Measurements from ENCODE around the gene ETFB. TPM values are rescaled to one million over a fixed set of nuclear protein-coding genes. Genes with fewer than 3 reads are reported as not detected.

The ETFB gene
- total RNA-seq, 1 donor from 2014 or later: 60.0 TPM

- no peak for TF ChIP-seq CTCF (IDR thresholded peaks at IDR 0.05; ENCODE audit: unreplicated experiment)
- H3K9me3 Mint-ChIP-seq: peaks cover 8% of the 10 kb centered on the region
- H3K4me3 Mint-ChIP-seq: no peak overlapping the region
- peaks cover 14% of the 10 kb centered on the region for H3K4me1 Mint-ChIP-seq
- H3K27ac Mint-ChIP-seq: no peak overlapping the region
- DNase-seq (ENCODE audit: low spot score in 2 of 2, unreplicated experiment in 2 of 2): no peak
- peaks cover 2% of the 10 kb centered on the region for H3K36me3 Mint-ChIP-seq
- H3K27me3 Mint-ChIP-seq (ENCODE audit: low read depth): peaks cover 14% of the 10 kb centered on the region
Measured at GRCh38 chr19:51319649-51320279, 46.4 kb downstream of the ETFB start.

GRCh38 chr19:51318687-51319648 is 47.2 kb downstream of the ETFB start:
- H3K27ac Mint-ChIP-seq: no peak overlapping the region
- no peak overlapping the region for H3K4me3 Mint-ChIP-seq
- H3K4me1 Mint-ChIP-seq: peaks cover 14% of the 10 kb centered on the region
- peaks cover 4% of the 10 kb centered on the region for H3K36me3 Mint-ChIP-seq
- peaks cover 22% of the 10 kb centered on the region for H3K27me3 Mint-ChIP-seq (ENCODE audit: low read depth)
- no peak for TF ChIP-seq CTCF (IDR thresholded peaks at IDR 0.05; ENCODE audit: unreplicated experiment)
- H3K9me3 Mint-ChIP-seq: peaks cover 11% of the 10 kb centered on the region
- no peak for DNase-seq (ENCODE audit: low spot score in 2 of 2, unreplicated experiment in 2 of 2)

DNA sequence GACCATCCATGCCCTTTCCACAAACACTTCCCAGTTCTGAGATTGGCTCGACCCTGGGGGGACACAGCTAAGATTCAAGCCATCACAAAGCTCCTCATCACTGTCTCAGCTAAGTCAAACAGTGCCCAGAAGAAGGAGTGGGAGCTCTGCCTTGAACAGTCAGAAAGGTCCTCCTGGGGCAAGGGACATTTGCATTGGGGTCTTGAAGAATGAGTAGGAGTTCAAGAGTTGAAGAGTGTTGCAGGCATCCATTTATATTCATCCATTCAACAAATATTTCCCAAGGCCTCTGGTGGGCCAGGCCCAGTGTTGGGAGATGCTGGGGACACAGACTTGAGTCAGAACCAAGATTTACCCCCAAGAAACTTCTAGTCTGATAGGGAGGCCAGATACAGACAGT is 48.2 kb downstream of the ETFB start:
- Mint-ChIP-seq H3K36me3 (peaks cover 4% of the 10 kb centered on the region), H3K9me3 (peaks cover 11% of the 10 kb centered on the region), H3K27ac (no peak overlapping the region), H3K4me3 (no peak overlapping the region), H3K27me3 (ENCODE audit: low read depth) (peaks cover 27% of the 10 kb centered on the region), H3K4me1 (peaks cover 17% of the 10 kb centered on the region)
- no peak for DNase-seq (ENCODE audit: low spot score in 2 of 2, unreplicated experiment in 2 of 2)
- TF ChIP-seq CTCF (IDR thresholded peaks at IDR 0.05; ENCODE audit: unreplicated experiment): no peak

- TF ChIP-seq CTCF (IDR thresholded peaks at IDR 0.05; ENCODE audit: unreplicated experiment): no peak
- H3K4me1 Mint-ChIP-seq: peaks cover 19% of the 10 kb centered on the region
- peaks cover 4% of the 10 kb centered on the region for H3K36me3 Mint-ChIP-seq
- H3K9me3 Mint-ChIP-seq: peaks cover 11% of the 10 kb centered on the region
- peaks cover 27% of the 10 kb centered on the region for H3K27me3 Mint-ChIP-seq (ENCODE audit: low read depth)
- no peak overlapping the region for H3K27ac Mint-ChIP-seq
- no peak overlapping the region for H3K4me3 Mint-ChIP-seq
- no peak for DNase-seq (ENCODE audit: low spot score in 2 of 2, unreplicated experiment in 2 of 2)
Measured at GRCh38 chr19:51317376-51317775, 48.8 kb downstream of the ETFB start.

GRCh38 chr19:51316688-51317087 is 49.5 kb downstream of the ETFB start:
- peaks cover 21% of the 10 kb centered on the region for H3K4me1 Mint-ChIP-seq
- peaks cover 31% of the 10 kb centered on the region for H3K27me3 Mint-ChIP-seq (ENCODE audit: low read depth)
- no peak overlapping the region for H3K27ac Mint-ChIP-seq
- H3K36me3 Mint-ChIP-seq: peaks cover 4% of the 10 kb centered on the region
- H3K4me3 Mint-ChIP-seq: no peak overlapping the region
- H3K9me3 Mint-ChIP-seq: peaks cover 11% of the 10 kb centered on the region
- no peak for DNase-seq (ENCODE audit: low spot score in 2 of 2, unreplicated experiment in 2 of 2)
- no peak for TF ChIP-seq CTCF (IDR thresholded peaks at IDR 0.05; ENCODE audit: unreplicated experiment)
